Measurements from ENCODE around the gene CDCA7. TPM values are rescaled to one million over a fixed set of nuclear protein-coding genes. Genes with fewer than 3 reads are reported as not detected.
"Not testable (repeated sequence)": the region's sequence is repeated elsewhere in the genome, so short reads cannot be mapped to it uniquely, and the experiment has no call there.

Gene CDCA7
- polyA plus RNA-seq, 1 experiment, result 13.9 TPM

- no peak overlapping the region for H3K4me3 ChIP-seq (ENCODE audit: low read depth, low read length)
- TF ChIP-seq, protein P1, sequence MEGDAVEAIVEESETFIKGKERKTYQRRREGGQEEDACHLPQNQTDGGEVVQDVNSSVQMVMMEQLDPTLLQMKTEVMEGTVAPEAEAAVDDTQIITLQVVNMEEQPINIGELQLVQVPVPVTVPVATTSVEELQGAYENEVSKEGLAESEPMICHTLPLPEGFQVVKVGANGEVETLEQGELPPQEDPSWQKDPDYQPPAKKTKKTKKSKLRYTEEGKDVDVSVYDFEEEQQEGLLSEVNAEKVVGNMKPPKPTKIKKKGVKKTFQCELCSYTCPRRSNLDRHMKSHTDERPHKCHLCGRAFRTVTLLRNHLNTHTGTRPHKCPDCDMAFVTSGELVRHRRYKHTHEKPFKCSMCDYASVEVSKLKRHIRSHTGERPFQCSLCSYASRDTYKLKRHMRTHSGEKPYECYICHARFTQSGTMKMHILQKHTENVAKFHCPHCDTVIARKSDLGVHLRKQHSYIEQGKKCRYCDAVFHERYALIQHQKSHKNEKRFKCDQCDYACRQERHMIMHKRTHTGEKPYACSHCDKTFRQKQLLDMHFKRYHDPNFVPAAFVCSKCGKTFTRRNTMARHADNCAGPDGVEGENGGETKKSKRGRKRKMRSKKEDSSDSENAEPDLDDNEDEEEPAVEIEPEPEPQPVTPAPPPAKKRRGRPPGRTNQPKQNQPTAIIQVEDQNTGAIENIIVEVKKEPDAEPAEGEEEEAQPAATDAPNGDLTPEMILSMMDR (IDR thresholded peaks at IDR 0.05; ENCODE audit: low read depth, low read length), result no peak
- no peaks in the 10 kb centered on the region for H3K9me3 ChIP-seq (ENCODE audit: control insufficient read depth, insufficient read depth, low read length)
- ChIA-PET CTCF (interaction anchor here (1.4 kb wide), 1 partner anchor 28 kb away, joined by 3 read pairs; no protein-coding TSS in a partner anchor), POLR2A (no interaction called here)
- no peak overlapping the region for H3K27ac ChIP-seq (ENCODE audit: low read depth, low read length)
- no peaks in the 10 kb centered on the region for H3K27me3 ChIP-seq (ENCODE audit: control insufficient read depth, insufficient read depth, low read length)
- no peak for DNase-seq (ENCODE audit: low read depth, low spot score)
Measured at GRCh38 chr2:173374634-173375033, 20.0 kb downstream of the CDCA7 start.

DNA sequence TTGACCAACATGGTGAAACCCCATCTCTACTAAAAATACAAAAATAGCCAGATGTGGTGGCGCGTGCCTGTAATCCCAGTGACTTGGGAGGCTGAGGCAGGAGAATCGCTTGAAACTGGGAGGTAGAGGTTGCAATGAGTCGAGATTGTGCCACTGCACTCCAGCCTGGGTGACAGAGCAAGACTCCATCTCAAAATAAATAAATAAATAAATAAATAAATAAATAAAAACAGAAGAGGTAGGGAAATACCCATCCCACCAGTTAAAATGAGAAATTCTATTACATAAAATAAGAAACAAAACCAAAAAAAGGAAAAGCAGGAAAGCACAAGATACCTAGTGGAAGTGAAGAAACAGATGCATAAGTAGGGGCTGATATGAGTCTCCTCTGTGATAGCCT is 30.9 kb downstream of the CDCA7 start:
- H3K4me3 ChIP-seq (ENCODE audit: low read depth, low read length); H3K9me3 ChIP-seq (ENCODE audit: control insufficient read depth, insufficient read depth, low read length); H3K27me3 ChIP-seq (ENCODE audit: control insufficient read depth, insufficient read depth, low read length); CTCF ChIA-PET; POLR2A ChIA-PET; H3K27ac ChIP-seq (ENCODE audit: low read depth, low read length); DNase-seq (ENCODE audit: low read depth, low spot score): not testable (repeated sequence)

- DNase-seq (ENCODE audit: low read depth, low spot score), result no peak
- POLR2A ChIA-PET, result interaction anchor here (0.7 kb wide), 1 partner anchor 437 kb away, joined by 11 read pairs; no protein-coding TSS in a partner anchor
- H3K9me3 ChIP-seq (ENCODE audit: control insufficient read depth, insufficient read depth, low read length), result no peaks in the 10 kb centered on the region
- no peak overlapping the region for H3K27ac ChIP-seq (ENCODE audit: low read depth, low read length)
- peaks cover 4% of the 10 kb centered on the region for H3K27me3 ChIP-seq (ENCODE audit: control insufficient read depth, insufficient read depth, low read length)
- TF ChIP-seq, protein P1 (IDR thresholded peaks at IDR 0.05; ENCODE audit: low read depth, low read length), result no peak
- H3K4me3 ChIP-seq (ENCODE audit: low read depth, low read length), result no peak overlapping the region
- CTCF ChIA-PET, result interaction anchor here (1.2 kb wide), 1 partner anchor 17 kb away, joined by 8 read pairs; no protein-coding TSS in a partner anchor
Measured at GRCh38 chr2:173386021-173386737, 31.5 kb downstream of the CDCA7 start.

DNA sequence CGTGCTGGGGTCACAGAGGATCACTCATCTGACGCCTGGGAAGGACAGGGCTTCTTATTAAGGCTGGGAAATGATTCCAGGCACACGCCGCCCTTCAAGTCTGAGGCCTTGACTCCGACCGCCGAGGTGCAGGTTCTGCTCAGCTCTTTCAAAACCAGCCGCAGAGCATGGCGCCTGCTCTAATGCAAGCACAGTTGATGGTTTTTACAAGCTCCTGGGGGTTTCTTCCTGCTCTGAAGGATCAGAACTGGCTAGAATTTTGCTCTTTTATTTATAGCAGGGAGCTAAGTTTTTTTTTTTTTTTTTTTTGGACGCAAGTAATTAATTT is 32.0 kb downstream of the CDCA7 start:
- ChIA-PET CTCF (interaction anchor here (0.6 to 1.2 kb wide), 3 partner anchors 13 to 93 kb away, joined by 3 to 8 read pairs (median 3); no protein-coding TSS in a partner anchor), POLR2A (interaction anchor here (0.7 kb wide), 1 partner anchor 437 kb away, joined by 11 read pairs; no protein-coding TSS in a partner anchor)
- Histone ChIP-seq H3K4me3 (ENCODE audit: low read depth, low read length) (no peak overlapping the region), H3K9me3 (ENCODE audit: control insufficient read depth, insufficient read depth, low read length) (no peaks in the 10 kb centered on the region), H3K27me3 (ENCODE audit: control insufficient read depth, insufficient read depth, low read length) (peaks cover 4% of the 10 kb centered on the region), H3K27ac (ENCODE audit: low read depth, low read length) (no peak overlapping the region)
- DNase-seq (ENCODE audit: low read depth, low spot score), result no peak
- TF ChIP-seq, protein P1 (IDR thresholded peaks at IDR 0.05; ENCODE audit: low read depth, low read length), result no peak

GRCh38 chr2:173387079-173387478 is 32.4 kb downstream of the CDCA7 start:
- TF ChIP-seq, protein P1 (IDR thresholded peaks at IDR 0.05; ENCODE audit: low read depth, low read length), result no peak
- no peaks in the 10 kb centered on the region for H3K9me3 ChIP-seq (ENCODE audit: control insufficient read depth, insufficient read depth, low read length)
- no peak overlapping the region for H3K27ac ChIP-seq (ENCODE audit: low read depth, low read length)
- no peak for DNase-seq (ENCODE audit: low read depth, low spot score)
- no peak overlapping the region for H3K4me3 ChIP-seq (ENCODE audit: low read depth, low read length)
- ChIA-PET POLR2A (interaction anchor here (0.7 kb wide), 1 partner anchor 436 kb away, joined by 11 read pairs; no protein-coding TSS in a partner anchor), CTCF (interaction anchor here (0.6 to 1.2 kb wide), 3 partner anchors 13 to 92 kb away, joined by 3 to 8 read pairs (median 3); no protein-coding TSS in a partner anchor)
- H3K27me3 ChIP-seq (ENCODE audit: control insufficient read depth, insufficient read depth, low read length), result peaks cover 4% of the 10 kb centered on the region
